ENCODE results near the gene MAP2K5. TPM values are rescaled to one million over a fixed set of nuclear protein-coding genes. Genes with fewer than 3 reads are reported as not detected.

Gene MAP2K5
- total RNA-seq, 1 experiment from 2014 or later, result 13.6 TPM

DNA sequence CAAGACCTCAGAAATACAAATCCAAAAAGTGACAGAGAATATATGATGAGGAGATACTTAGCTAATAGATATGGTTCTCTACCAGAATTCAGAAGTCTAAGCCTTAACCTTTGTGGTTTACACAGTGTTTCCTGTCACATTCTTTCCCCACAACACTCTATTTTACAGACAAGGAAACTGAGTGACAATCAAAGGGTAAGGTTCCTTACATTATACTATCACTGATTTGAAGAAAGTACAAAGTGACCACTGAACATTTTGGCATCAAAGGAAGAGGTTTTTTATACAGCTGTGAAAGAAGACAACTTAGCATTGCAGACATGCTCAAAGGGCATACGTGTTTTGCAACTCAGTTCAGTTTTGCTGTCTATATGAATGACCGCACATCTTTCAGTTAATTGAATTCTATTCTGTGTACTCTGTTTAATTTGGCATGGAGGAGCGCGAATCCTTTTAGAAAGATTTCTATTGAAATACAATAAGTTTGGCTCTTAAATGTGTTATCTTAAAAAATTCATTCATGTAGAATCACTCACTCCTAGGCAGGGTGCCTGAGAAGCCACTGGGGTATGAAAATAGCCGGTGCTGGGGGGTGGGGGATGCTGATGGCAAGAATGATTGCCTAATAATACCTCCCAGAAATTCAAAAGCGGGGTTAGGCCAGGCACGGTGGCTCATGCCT lies 216.3 kb downstream of the MAP2K5 start:
- Mint-ChIP-seq H3K4me3 (no peak overlapping the region), H3K27ac (no peak overlapping the region), H3K36me3 (no peaks in the 10 kb centered on the region), H3K4me1 (no peaks in the 10 kb centered on the region), H3K27me3 (ENCODE audit: low read depth) (no peaks in the 10 kb centered on the region), H3K9me3 (no peaks in the 10 kb centered on the region)
- ChIA-PET CTCF (no interaction called here), POLR2A (no interaction called here)
- DNase-seq (ENCODE audit: low spot score), result no peak
- TF ChIP-seq ZNF263 (CRISPR knock-in tag; IDR thresholded peaks at IDR 0.05; ENCODE audit: low read depth), result no peak
- no peak for ATAC-seq

DNA sequence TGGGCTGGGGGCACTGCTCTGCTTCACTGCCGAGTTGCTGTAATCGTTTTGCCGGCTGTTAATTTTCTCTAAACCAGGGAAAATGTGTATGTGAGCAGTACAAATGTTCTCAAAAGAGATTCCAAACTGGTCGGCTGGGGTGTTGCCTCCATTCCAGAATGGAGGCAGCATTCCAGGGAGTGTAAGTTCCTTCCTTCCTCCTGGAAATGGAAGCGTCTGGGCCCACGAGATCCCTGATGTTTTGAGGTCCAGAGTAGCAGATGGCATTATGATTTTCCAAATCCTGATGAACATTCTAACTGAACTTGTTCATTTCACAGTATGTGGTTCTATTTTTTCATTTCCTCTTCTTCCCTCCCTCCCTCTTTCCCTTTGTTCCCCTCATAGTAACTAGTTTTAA lies 218.4 kb downstream of the MAP2K5 start:
- Mint-ChIP-seq H3K27me3 (ENCODE audit: low read depth) (no peaks in the 10 kb centered on the region), H3K36me3 (no peaks in the 10 kb centered on the region), H3K4me1 (peaks cover 4% of the 10 kb centered on the region), H3K27ac (no peak overlapping the region), H3K4me3 (no peak overlapping the region), H3K9me3 (no peaks in the 10 kb centered on the region)
- ChIA-PET CTCF (no interaction called here), POLR2A (no interaction called here)
- no peak for DNase-seq (ENCODE audit: low spot score)
- no peak for TF ChIP-seq ZNF317 (CRISPR knock-in tag; IDR thresholded peaks at IDR 0.05; ENCODE audit: borderline replicate concordance, low read depth)
- TF ChIP-seq, protein P1, sequence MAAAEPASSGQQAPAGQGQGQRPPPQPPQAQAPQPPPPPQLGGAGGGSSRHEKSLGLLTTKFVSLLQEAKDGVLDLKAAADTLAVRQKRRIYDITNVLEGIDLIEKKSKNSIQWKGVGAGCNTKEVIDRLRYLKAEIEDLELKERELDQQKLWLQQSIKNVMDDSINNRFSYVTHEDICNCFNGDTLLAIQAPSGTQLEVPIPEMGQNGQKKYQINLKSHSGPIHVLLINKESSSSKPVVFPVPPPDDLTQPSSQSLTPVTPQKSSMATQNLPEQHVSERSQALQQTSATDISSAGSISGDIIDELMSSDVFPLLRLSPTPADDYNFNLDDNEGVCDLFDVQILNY (CRISPR knock-in tag; IDR thresholded peaks at IDR 0.05), result no peak
- TF ChIP-seq, protein P2, sequence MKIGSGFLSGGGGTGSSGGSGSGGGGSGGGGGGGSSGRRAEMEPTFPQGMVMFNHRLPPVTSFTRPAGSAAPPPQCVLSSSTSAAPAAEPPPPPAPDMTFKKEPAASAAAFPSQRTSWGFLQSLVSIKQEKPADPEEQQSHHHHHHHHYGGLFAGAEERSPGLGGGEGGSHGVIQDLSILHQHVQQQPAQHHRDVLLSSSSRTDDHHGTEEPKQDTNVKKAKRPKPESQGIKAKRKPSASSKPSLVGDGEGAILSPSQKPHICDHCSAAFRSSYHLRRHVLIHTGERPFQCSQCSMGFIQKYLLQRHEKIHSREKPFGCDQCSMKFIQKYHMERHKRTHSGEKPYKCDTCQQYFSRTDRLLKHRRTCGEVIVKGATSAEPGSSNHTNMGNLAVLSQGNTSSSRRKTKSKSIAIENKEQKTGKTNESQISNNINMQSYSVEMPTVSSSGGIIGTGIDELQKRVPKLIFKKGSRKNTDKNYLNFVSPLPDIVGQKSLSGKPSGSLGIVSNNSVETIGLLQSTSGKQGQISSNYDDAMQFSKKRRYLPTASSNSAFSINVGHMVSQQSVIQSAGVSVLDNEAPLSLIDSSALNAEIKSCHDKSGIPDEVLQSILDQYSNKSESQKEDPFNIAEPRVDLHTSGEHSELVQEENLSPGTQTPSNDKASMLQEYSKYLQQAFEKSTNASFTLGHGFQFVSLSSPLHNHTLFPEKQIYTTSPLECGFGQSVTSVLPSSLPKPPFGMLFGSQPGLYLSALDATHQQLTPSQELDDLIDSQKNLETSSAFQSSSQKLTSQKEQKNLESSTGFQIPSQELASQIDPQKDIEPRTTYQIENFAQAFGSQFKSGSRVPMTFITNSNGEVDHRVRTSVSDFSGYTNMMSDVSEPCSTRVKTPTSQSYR (CRISPR knock-in tag; IDR thresholded peaks at IDR 0.05), result no peak
- TF ChIP-seq, protein P3, sequence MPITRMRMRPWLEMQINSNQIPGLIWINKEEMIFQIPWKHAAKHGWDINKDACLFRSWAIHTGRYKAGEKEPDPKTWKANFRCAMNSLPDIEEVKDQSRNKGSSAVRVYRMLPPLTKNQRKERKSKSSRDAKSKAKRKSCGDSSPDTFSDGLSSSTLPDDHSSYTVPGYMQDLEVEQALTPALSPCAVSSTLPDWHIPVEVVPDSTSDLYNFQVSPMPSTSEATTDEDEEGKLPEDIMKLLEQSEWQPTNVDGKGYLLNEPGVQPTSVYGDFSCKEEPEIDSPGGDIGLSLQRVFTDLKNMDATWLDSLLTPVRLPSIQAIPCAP (CRISPR knock-in tag; IDR thresholded peaks at IDR 0.05), result no peak
- no peak for TF ChIP-seq ESRRA (CRISPR knock-in tag; IDR thresholded peaks at IDR 0.05; ENCODE audit: borderline replicate concordance)
- TF ChIP-seq NFYB (CRISPR knock-in tag; conservative IDR thresholded peaks at IDR 0.05; ENCODE audit: low read depth), result no peak
- TF ChIP-seq, protein P4, sequence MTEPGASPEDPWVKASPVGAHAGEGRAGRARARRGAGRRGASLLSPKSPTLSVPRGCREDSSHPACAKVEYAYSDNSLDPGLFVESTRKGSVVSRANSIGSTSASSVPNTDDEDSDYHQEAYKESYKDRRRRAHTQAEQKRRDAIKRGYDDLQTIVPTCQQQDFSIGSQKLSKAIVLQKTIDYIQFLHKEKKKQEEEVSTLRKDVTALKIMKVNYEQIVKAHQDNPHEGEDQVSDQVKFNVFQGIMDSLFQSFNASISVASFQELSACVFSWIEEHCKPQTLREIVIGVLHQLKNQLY (CRISPR knock-in tag; IDR thresholded peaks at IDR 0.05), result no peak
- no peak for TF ChIP-seq IRF2 (CRISPR knock-in tag; IDR thresholded peaks at IDR 0.05; ENCODE audit: borderline replicate concordance, low read depth)
- no peak for TF ChIP-seq TP53 (CRISPR knock-in tag; IDR thresholded peaks at IDR 0.05)
- TF ChIP-seq, protein P5, sequence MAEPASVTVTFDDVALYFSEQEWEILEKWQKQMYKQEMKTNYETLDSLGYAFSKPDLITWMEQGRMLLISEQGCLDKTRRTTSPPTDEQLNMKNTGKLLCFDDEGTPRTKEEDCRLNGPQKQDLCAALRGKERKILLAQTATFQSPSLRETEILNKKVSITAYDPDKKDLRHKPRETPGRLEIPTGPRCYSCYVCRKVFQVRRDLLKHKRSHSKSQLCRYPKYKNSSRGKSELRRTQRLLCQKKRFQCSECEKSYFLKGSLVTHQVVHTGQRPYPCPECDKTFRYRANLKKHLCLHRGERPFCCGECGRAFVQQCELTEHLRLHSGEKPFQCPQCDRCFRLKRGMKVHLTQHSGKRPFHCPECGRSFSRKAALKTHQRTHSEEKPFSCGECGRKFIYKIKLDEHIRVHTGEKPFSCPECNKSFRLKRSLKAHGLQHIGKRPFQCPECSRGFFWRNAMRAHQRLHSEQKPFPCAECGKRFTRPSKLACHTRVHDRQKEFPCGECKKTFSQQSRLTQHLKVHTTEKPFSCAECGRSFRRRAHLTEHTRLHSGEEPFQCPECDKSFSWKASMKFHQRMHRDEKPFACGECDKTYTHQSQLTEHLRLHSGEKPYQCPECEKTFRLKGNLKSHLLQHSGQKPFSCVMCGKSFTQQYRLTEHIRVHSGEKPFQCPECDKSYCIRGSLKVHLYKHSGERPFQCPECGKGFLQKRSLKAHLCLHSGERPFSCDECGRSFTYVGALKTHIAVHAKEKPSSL (CRISPR knock-in tag; conservative IDR thresholded peaks at IDR 0.05), result no peak
- no peak for TF ChIP-seq ATF1 (CRISPR knock-in tag; IDR thresholded peaks at IDR 0.05)
- TF ChIP-seq, protein P6, sequence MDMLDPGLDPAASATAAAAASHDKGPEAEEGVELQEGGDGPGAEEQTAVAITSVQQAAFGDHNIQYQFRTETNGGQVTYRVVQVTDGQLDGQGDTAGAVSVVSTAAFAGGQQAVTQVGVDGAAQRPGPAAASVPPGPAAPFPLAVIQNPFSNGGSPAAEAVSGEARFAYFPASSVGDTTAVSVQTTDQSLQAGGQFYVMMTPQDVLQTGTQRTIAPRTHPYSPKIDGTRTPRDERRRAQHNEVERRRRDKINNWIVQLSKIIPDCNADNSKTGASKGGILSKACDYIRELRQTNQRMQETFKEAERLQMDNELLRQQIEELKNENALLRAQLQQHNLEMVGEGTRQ (CRISPR knock-in tag; IDR thresholded peaks at IDR 0.05), result no peak
- TF ChIP-seq ZNF138 (CRISPR knock-in tag; conservative IDR thresholded peaks at IDR 0.05), result no peak
- TF ChIP-seq NR3C1 (CRISPR knock-in tag; conservative IDR thresholded peaks at IDR 0.05; ENCODE audit: low read depth), result no peak
- TF ChIP-seq, protein P7, sequence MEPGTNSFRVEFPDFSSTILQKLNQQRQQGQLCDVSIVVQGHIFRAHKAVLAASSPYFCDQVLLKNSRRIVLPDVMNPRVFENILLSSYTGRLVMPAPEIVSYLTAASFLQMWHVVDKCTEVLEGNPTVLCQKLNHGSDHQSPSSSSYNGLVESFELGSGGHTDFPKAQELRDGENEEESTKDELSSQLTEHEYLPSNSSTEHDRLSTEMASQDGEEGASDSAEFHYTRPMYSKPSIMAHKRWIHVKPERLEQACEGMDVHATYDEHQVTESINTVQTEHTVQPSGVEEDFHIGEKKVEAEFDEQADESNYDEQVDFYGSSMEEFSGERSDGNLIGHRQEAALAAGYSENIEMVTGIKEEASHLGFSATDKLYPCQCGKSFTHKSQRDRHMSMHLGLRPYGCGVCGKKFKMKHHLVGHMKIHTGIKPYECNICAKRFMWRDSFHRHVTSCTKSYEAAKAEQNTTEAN (CRISPR knock-in tag; IDR thresholded peaks at IDR 0.05), result no peak
- TF ChIP-seq TCF7 (CRISPR knock-in tag; IDR thresholded peaks at IDR 0.05; ENCODE audit: low read depth), result no peak
- TF ChIP-seq, protein P8, sequence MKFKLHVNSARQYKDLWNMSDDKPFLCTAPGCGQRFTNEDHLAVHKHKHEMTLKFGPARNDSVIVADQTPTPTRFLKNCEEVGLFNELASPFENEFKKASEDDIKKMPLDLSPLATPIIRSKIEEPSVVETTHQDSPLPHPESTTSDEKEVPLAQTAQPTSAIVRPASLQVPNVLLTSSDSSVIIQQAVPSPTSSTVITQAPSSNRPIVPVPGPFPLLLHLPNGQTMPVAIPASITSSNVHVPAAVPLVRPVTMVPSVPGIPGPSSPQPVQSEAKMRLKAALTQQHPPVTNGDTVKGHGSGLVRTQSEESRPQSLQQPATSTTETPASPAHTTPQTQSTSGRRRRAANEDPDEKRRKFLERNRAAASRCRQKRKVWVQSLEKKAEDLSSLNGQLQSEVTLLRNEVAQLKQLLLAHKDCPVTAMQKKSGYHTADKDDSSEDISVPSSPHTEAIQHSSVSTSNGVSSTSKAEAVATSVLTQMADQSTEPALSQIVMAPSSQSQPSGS (CRISPR knock-in tag; IDR thresholded peaks at IDR 0.05; ENCODE audit: borderline replicate concordance, low read depth), result no peak
- ATAC-seq, result no peak

Data from WTC11 (cell line).